HTR-8/SVneo (cell line): ENCODE results near the gene FAM89B.
A peak's percentile ranks its signal among the peaks of the same experiment; 100 is the strongest.
"Not testable (repeated sequence)": the region's sequence is repeated elsewhere in the genome, so short reads cannot be mapped to it uniquely, and the experiment has no call there.

Experiments
- DNase-seq: peaks from one replicate; pipeline ENCODE4 v3.0.0; 2011; ENCODE audit warnings: low spot score, mixed read lengths; ENCODE audit not compliant: insufficient read length
- FAIRE-seq: peaks from 2 replicates; lab custom pipeline; 2011; peaks lifted over from hg19 to GRCh38; lab: Jason Lieb, UNC

FAM89B gene

GRCh38 chr11:65554842-65555430 is 17.4 kb upstream of the FAM89B start:
- DNase-seq (no peak), FAIRE-seq (no peak)

- FAIRE-seq (peak; percentile 98), DNase-seq (peak; percentile 94)
Observed at GRCh38 chr11:65555693-65556231, 16.6 kb upstream of the FAM89B start.

GRCh38 chr11:65556470-65557279 is 15.7 kb upstream of the FAM89B start:
- DNase-seq = no peak
- no peak for FAIRE-seq

GRCh38 chr11:65557280-65558001 is 14.9 kb upstream of the FAM89B start:
- no peak for DNase-seq
- peak; percentile 69 for FAIRE-seq

GRCh38 chr11:65558002-65558929 is 14.1 kb upstream of the FAM89B start, which contains the start of gene LTBP3:
LTBP3 (minus strand) TSS chr11:65558359; CDS start chr11:65557959, 400 bp downstream.
- DNase-seq (peak; percentile 62), FAIRE-seq (no peak)

GRCh38 chr11:65558930-65559509 is 13.3 kb upstream of the FAM89B start:
- FAIRE-seq = no peak
- no peak for DNase-seq

GRCh38 chr11:65559535-65559934 is 12.8 kb upstream of the FAM89B start:
- FAIRE-seq = no peak
- DNase-seq = no peak

- FAIRE-seq (peak; percentile 86), DNase-seq (peak; percentile 74)
Observed at GRCh38 chr11:65559951-65560537, 12.3 kb upstream of the FAM89B start.

- FAIRE-seq = peak; percentile 93
- peak; percentile 90 for DNase-seq
Observed at GRCh38 chr11:65560555-65561418, 11.6 kb upstream of the FAM89B start.

- FAIRE-seq (no peak), DNase-seq (no peak)
Observed at GRCh38 chr11:65562020-65562419, 10.3 kb upstream of the FAM89B start.

GRCh38 chr11:65562788-65563187 is 9.6 kb upstream of the FAM89B start:
- DNase-seq = no peak
- no peak for FAIRE-seq

GRCh38 chr11:65563601-65564000 is 8.7 kb upstream of the FAM89B start:
- no peak for FAIRE-seq
- DNase-seq = no peak

GRCh38 chr11:65564879-65565559 is 7.3 kb upstream of the FAM89B start:
- not testable (repeated sequence) for FAIRE-seq, DNase-seq

- FAIRE-seq = no peak
Observed at GRCh38 chr11:65565624-65566453, 6.5 kb upstream of the FAM89B start.

GRCh38 chr11:65569164-65569972 is 3.0 kb upstream of the FAM89B start:
- FAIRE-seq (no peak), DNase-seq (no peak)

More at GRCh38 chr11:65565624-65566453, 6.5 kb upstream of the FAM89B start:
- no peak for DNase-seq
